NCI-H460 (cell line): ENCODE results near the gene SH2D5. TPM values are rescaled to one million over a fixed set of nuclear protein-coding genes. Genes with fewer than 3 reads are reported as not detected.

Experiments used
- total RNA-seq: library from RNA; depleted of rRNA; stranded (reverse); fragments of >200 nt; shearing (Covaris generic); gene quantifications from 2 replicates; pipeline ENCODE4 v1.2.3, GENCODE V29; 2014; rRNA removed

The SH2D5 gene
- total RNA-seq, 1 experiment from 2014 or later = 0.87 TPM

Other genes with a start within 250 kb of the SH2D5 start
- 2.0 and 2.2 TPM in 2 replicates for gene CAMK2N1, start 246.5 kb downstream of the SH2D5 start, total RNA-seq
- 9.7 and 12.0 TPM in 2 replicates for gene MUL1, start 224.6 kb downstream of the SH2D5 start, total RNA-seq
- gene FAM43B, start 180.1 kb downstream of the SH2D5 start, total RNA-seq = not detected in 2 replicates
- 0.35 TPM in 1 of 2 replicates, not detected in the other for gene CDA, start 143.6 kb downstream of the SH2D5 start, total RNA-seq
- gene PINK1, start 99.2 kb downstream of the SH2D5 start, total RNA-seq = 6.1 and 6.7 TPM in 2 replicates
- gene DDOST, start 71.3 kb downstream of the SH2D5 start, total RNA-seq = 275 and 282 TPM in 2 replicates
- 0.25 and 0.46 TPM in 2 replicates for gene KIF17, start 14.7 kb downstream of the SH2D5 start, total RNA-seq
- 152 and 154 TPM in 2 replicates for gene HP1BP3, start 54.6 kb upstream of the SH2D5 start, total RNA-seq